GM23338 (cell line): ENCODE data around the gene COL1A2. TPM values are rescaled to one million over a fixed set of nuclear protein-coding genes. Genes with fewer than 3 reads are reported as not detected.

Experiments used
- ATAC-seq: fragments of 200-7000 bp; cut with Tn5 transposase; 3 replicates; pipeline ENCODE4 v1.9.1; 2020
- DNase-seq: peaks from one replicate; pipeline ENCODE4 v3.0.0-alpha.2; 2015; ENCODE audit warnings: low spot score
- H2AFZ ChIP-seq: fragments of 200-600 bp; sonication (generic); 2 replicates; pipeline ENCODE4 v1.8.0; 2016; ENCODE audit warnings: antibody characterized with exemption, mild to moderate bottlenecking, moderate library complexity
- H3F3A ChIP-seq: fragments of 200-600 bp; sonication (generic); replicated peaks from 2 replicates; pipeline ENCODE4 v1.8.0; 2017; ENCODE audit warnings: antibody characterized with exemption, mixed run types, low read depth
- H3K27ac ChIP-seq: fragments of 200-600 bp; sonication (generic); 2 replicates; pipeline ENCODE4 v1.6.1; 2016; ENCODE audit warnings: low read depth
- H3K27me3 ChIP-seq: fragments of 200-600 bp; sonication (generic); 2 replicates; pipeline ENCODE4 v1.8.0; 2016; ENCODE audit warnings: mild to moderate bottlenecking, mixed run types, moderate library complexity; ENCODE audit not compliant: insufficient read depth
- H3K36me3 ChIP-seq: fragments of 200-600 bp; sonication (generic); 2 replicates; pipeline ENCODE4 v1.8.0; 2016; ENCODE audit warnings: mild to moderate bottlenecking; ENCODE audit not compliant: insufficient read depth
- H3K4me1 ChIP-seq: fragments of 200-600 bp; sonication (generic); 2 replicates; pipeline ENCODE4 v1.8.0; 2016; ENCODE audit warnings: mild to moderate bottlenecking, moderate library complexity; ENCODE audit not compliant: insufficient read depth
- H3K4me2 ChIP-seq: fragments of 200-600 bp; sonication (generic); 2 replicates; pipeline ENCODE4 v1.7.1; 2017; ENCODE audit warnings: mixed run types
- H3K4me3 ChIP-seq: fragments of 200-600 bp; sonication (generic); 2 replicates; pipeline ENCODE4 v1.6.1; 2016; ENCODE audit warnings: mixed run types
- H3K79me2 ChIP-seq: fragments of 200-600 bp; sonication (generic); replicated peaks from 2 replicates; pipeline ENCODE4 v1.8.0; 2017; ENCODE audit warnings: mild to moderate bottlenecking; ENCODE audit not compliant: insufficient read depth
- H3K9me2 ChIP-seq: fragments of 200-600 bp; sonication (generic); 2 replicates; pipeline ENCODE4 v1.8.0; 2017; ENCODE audit not compliant: insufficient read depth
- H4K20me1 ChIP-seq: fragments of 200-600 bp; sonication (generic); replicated peaks from 2 replicates; pipeline ENCODE4 v1.8.0; 2017; ENCODE audit warnings: mild to moderate bottlenecking; ENCODE audit not compliant: insufficient read depth
- H3K27ac Mint-ChIP-seq: 2 replicates; pipeline ENCODE4 v1.8.0; 2020; ENCODE audit warnings: inconsistent platforms, mild to moderate bottlenecking, moderate library complexity, mixed read lengths
- H3K27me3 Mint-ChIP-seq: 3 replicates; pipeline ENCODE4 v1.8.0; 2022; ENCODE audit warnings: low read depth, mild to moderate bottlenecking, moderate library complexity, mixed read lengths, inconsistent platforms; ENCODE audit not compliant: insufficient read depth, poor library complexity
- H3K36me3 Mint-ChIP-seq: 3 replicates; pipeline ENCODE4 v1.8.0; 2021; ENCODE audit warnings: low read depth, mild to moderate bottlenecking, inconsistent platforms, moderate library complexity, mixed read lengths
- H3K4me1 Mint-ChIP-seq: 3 replicates; pipeline ENCODE4 v1.8.0; 2020; ENCODE audit warnings: mild to moderate bottlenecking, inconsistent platforms, mixed read lengths
- H3K4me3 Mint-ChIP-seq: 3 replicates; pipeline ENCODE4 v1.8.0; 2021; ENCODE audit warnings: moderate library complexity, mild to moderate bottlenecking, inconsistent platforms, mixed read lengths
- H3K9me3 Mint-ChIP-seq: 3 replicates; pipeline ENCODE4 v1.8.0; 2020; ENCODE audit warnings: moderate library complexity, mild to moderate bottlenecking, inconsistent platforms, mixed read lengths
- CREB1 ChIP-seq: fragments of 250-450 bp; sonication (Bioruptor Pico); IDR thresholded peaks from 2 replicates; pipeline ENCODE4 v1.5.0; 2020; ENCODE audit warnings: low read depth, mild to moderate bottlenecking, moderate library complexity
- CTCF ChIP-seq, 2 experiments: fragments of 200-600 bp in 1 of 2; sonication (generic) in 1 of 2; conservative IDR thresholded peaks; 2 replicates each; pipeline versions ENCODE4 v1.5.1 to v1.6.1; 2016 to 2017; ENCODE audit warnings: antibody characterized with exemption in 2 of 2, low read depth in 2 of 2, mild to moderate bottlenecking in 2 of 2, moderate library complexity in 1 of 2
- EZH2 ChIP-seq: fragments of 200-600 bp; sonication (generic); IDR thresholded peaks from one replicate; pipeline ENCODE4 v1.8.0; 2017; ENCODE audit warnings: antibody characterized with exemption, mild to moderate bottlenecking, low read depth; ENCODE audit not compliant: unreplicated experiment
- EZH2phosphoT487 ChIP-seq: fragments of 200-600 bp; sonication (generic); IDR thresholded peaks from one replicate; pipeline ENCODE4 v1.8.1; 2018; ENCODE audit warnings: antibody characterized with exemption; ENCODE audit not compliant: unreplicated experiment
- JUNB ChIP-seq: IDR thresholded peaks from one replicate; pipeline ENCODE4 v1.6.1; 2016; ENCODE audit warnings: antibody characterized with exemption; ENCODE audit not compliant: unreplicated experiment
- NANOG ChIP-seq: IDR thresholded peaks from 2 replicates; pipeline ENCODE4 v1.6.1; 2016; ENCODE audit warnings: antibody characterized with exemption, borderline replicate concordance
- POLR2AphosphoS5 ChIP-seq: IDR thresholded peaks from 2 replicates; pipeline ENCODE4 v1.6.1; 2016; ENCODE audit warnings: antibody characterized with exemption, low read depth
- STAT1 ChIP-seq: IDR thresholded peaks from one replicate; pipeline ENCODE4 v1.6.1; 2016; ENCODE audit warnings: antibody characterized with exemption; ENCODE audit not compliant: unreplicated experiment
- ZNF114 ChIP-seq: fragments of 250-450 bp; sonication (Bioruptor Pico); IDR thresholded peaks from 2 replicates; pipeline ENCODE4 v1.5.0; 2020; ENCODE audit warnings: mild to moderate bottlenecking, moderate library complexity
- ZNF331 ChIP-seq: fragments of 250-450 bp; sonication (Bioruptor Pico); IDR thresholded peaks from 2 replicates; pipeline ENCODE4 v1.5.0; 2020; ENCODE audit warnings: low read depth, mild to moderate bottlenecking, moderate library complexity
- polyA plus RNA-seq: library from polyadenylated mRNA; unstranded; fragments of >200 nt; fragmentation: Nextera tagmentation; extraction: Ambion mirVana; gene quantifications from 2 replicates; pipeline ENCODE4 v1.2.1, GENCODE V29; 2016
- total RNA-seq: library from RNA; depleted of rRNA; stranded (reverse); fragments of >200 nt; shearing (Covaris generic); gene quantifications from 2 replicates; pipeline ENCODE4 v1.2.3, GENCODE V29; 2014
- TF ChIP-seq, protein P1 (sequence below): fragments of 250-450 bp; sonication (Bioruptor Pico); IDR thresholded peaks from 2 replicates; pipeline ENCODE4 v1.5.0; 2020; ENCODE audit warnings: mild to moderate bottlenecking, moderate library complexity
- TF ChIP-seq, protein P2 (sequence below): IDR thresholded peaks from 2 replicates; pipeline ENCODE4 v1.6.1; 2016; ENCODE audit warnings: antibody characterized with exemption
- TF ChIP-seq, protein P3 (sequence below): IDR thresholded peaks from one replicate; pipeline ENCODE4 v1.6.1; 2018; ENCODE audit warnings: antibody characterized with exemption; ENCODE audit not compliant: unreplicated experiment

The COL1A2 gene
- total and polyA plus RNA-seq, 2 experiments from 2014 or later: 32.0 to 67.0 TPM

GRCh38 chr7:94393246-94394108, 1.2 kb upstream of the COL1A2 start:
- H3K27ac Mint-ChIP-seq: no peak overlapping the region
- 0 out of 2 replicates have a peak, but pooled peaks have one; percentile 25 for TF ChIP-seq CREB1 (CRISPR knock-in tag)
- no peak for TF ChIP-seq CTCF (conservative IDR thresholded peaks at IDR 0.05; ENCODE audit: low read depth in 2 of 2)
- no peak for TF ChIP-seq JUNB
- no peak for TF ChIP-seq ZNF114 (CRISPR knock-in tag)
- TF ChIP-seq, protein P1, sequence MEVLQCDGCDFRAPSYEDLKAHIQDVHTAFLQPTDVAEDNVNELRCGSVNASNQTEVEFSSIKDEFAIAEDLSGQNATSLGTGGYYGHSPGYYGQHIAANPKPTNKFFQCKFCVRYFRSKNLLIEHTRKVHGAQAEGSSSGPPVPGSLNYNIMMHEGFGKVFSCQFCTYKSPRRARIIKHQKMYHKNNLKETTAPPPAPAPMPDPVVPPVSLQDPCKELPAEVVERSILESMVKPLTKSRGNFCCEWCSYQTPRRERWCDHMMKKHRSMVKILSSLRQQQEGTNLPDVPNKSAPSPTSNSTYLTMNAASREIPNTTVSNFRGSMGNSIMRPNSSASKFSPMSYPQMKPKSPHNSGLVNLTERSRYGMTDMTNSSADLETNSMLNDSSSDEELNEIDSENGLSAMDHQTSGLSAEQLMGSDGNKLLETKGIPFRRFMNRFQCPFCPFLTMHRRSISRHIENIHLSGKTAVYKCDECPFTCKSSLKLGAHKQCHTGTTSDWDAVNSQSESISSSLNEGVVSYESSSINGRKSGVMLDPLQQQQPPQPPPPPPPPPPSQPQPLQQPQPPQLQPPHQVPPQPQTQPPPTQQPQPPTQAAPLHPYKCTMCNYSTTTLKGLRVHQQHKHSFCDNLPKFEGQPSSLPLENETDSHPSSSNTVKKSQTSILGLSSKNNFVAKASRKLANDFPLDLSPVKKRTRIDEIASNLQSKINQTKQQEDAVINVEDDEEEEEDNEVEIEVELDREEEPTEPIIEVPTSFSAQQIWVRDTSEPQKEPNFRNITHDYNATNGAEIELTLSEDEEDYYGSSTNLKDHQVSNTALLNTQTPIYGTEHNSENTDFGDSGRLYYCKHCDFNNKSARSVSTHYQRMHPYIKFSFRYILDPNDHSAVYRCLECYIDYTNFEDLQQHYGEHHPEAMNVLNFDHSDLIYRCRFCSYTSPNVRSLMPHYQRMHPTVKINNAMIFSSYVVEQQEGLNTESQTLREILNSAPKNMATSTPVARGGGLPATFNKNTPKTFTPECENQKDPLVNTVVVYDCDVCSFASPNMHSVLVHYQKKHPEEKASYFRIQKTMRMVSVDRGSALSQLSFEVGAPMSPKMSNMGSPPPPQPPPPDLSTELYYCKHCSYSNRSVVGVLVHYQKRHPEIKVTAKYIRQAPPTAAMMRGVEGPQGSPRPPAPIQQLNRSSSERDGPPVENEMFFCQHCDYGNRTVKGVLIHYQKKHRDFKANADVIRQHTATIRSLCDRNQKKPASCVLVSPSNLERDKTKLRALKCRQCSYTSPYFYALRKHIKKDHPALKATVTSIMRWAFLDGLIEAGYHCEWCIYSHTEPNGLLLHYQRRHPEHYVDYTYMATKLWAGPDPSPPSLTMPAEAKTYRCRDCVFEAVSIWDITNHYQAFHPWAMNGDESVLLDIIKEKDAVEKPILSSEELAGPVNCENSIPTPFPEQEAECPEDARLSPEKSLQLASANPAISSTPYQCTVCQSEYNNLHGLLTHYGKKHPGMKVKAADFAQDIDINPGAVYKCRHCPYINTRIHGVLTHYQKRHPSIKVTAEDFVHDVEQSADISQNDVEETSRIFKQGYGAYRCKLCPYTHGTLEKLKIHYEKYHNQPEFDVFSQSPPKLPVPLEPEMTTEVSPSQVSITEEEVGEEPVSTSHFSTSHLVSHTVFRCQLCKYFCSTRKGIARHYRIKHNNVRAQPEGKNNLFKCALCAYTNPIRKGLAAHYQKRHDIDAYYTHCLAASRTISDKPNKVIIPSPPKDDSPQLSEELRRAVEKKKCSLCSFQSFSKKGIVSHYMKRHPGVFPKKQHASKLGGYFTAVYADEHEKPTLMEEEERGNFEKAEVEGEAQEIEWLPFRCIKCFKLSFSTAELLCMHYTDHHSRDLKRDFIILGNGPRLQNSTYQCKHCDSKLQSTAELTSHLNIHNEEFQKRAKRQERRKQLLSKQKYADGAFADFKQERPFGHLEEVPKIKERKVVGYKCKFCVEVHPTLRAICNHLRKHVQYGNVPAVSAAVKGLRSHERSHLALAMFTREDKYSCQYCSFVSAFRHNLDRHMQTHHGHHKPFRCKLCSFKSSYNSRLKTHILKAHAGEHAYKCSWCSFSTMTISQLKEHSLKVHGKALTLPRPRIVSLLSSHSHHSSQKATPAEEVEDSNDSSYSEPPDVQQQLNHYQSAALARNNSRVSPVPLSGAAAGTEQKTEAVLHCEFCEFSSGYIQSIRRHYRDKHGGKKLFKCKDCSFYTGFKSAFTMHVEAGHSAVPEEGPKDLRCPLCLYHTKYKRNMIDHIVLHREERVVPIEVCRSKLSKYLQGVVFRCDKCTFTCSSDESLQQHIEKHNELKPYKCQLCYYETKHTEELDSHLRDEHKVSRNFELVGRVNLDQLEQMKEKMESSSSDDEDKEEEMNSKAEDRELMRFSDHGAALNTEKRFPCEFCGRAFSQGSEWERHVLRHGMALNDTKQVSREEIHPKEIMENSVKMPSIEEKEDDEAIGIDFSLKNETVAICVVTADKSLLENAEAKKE (CRISPR knock-in tag): no peak
- no peak for TF ChIP-seq EZH2
- TF ChIP-seq EZH2phosphoT487: no peak
- TF ChIP-seq POLR2AphosphoS5: peak; percentile 43; the same call in 1 of the 2 replicates
- TF ChIP-seq NANOG: no peak
- TF ChIP-seq, protein P2, sequence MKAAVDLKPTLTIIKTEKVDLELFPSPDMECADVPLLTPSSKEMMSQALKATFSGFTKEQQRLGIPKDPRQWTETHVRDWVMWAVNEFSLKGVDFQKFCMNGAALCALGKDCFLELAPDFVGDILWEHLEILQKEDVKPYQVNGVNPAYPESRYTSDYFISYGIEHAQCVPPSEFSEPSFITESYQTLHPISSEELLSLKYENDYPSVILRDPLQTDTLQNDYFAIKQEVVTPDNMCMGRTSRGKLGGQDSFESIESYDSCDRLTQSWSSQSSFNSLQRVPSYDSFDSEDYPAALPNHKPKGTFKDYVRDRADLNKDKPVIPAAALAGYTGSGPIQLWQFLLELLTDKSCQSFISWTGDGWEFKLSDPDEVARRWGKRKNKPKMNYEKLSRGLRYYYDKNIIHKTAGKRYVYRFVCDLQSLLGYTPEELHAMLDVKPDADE: no peak
- TF ChIP-seq STAT1: no peak
- TF ChIP-seq ZNF331 (CRISPR knock-in tag): no peak
- TF ChIP-seq, protein P3, sequence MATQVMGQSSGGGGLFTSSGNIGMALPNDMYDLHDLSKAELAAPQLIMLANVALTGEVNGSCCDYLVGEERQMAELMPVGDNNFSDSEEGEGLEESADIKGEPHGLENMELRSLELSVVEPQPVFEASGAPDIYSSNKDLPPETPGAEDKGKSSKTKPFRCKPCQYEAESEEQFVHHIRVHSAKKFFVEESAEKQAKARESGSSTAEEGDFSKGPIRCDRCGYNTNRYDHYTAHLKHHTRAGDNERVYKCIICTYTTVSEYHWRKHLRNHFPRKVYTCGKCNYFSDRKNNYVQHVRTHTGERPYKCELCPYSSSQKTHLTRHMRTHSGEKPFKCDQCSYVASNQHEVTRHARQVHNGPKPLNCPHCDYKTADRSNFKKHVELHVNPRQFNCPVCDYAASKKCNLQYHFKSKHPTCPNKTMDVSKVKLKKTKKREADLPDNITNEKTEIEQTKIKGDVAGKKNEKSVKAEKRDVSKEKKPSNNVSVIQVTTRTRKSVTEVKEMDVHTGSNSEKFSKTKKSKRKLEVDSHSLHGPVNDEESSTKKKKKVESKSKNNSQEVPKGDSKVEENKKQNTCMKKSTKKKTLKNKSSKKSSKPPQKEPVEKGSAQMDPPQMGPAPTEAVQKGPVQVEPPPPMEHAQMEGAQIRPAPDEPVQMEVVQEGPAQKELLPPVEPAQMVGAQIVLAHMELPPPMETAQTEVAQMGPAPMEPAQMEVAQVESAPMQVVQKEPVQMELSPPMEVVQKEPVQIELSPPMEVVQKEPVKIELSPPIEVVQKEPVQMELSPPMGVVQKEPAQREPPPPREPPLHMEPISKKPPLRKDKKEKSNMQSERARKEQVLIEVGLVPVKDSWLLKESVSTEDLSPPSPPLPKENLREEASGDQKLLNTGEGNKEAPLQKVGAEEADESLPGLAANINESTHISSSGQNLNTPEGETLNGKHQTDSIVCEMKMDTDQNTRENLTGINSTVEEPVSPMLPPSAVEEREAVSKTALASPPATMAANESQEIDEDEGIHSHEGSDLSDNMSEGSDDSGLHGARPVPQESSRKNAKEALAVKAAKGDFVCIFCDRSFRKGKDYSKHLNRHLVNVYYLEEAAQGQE: no peak
- peaks cover 45% of the 10 kb centered on the region for H3K4me1 Mint-ChIP-seq
- Histone ChIP-seq H3K4me2 (peak overlapping the region; percentile 86), H3K4me1 (peaks cover 23% of the 10 kb centered on the region), H4K20me1 (no peaks in the 10 kb centered on the region), H3K27me3 (peaks cover 4% of the 10 kb centered on the region; the same call in 1 of the 2 replicates), H3K4me3 (peak overlapping the region; percentile 80), H2AFZ (peak overlapping the region; percentile 80), H3K36me3 (no peaks in the 10 kb centered on the region), H3K27ac (no peak overlapping the region), H3K79me2 (no peaks in the 10 kb centered on the region), H3F3A (no peaks in the 10 kb centered on the region), H3K9me2 (no peaks in the 10 kb centered on the region)
- ATAC-seq: peak; percentile 11
- peaks cover 16% of the 10 kb centered on the region for H3K27me3 Mint-ChIP-seq
- H3K36me3 Mint-ChIP-seq: no peaks in the 10 kb centered on the region
- H3K9me3 Mint-ChIP-seq: no peaks in the 10 kb centered on the region
- DNase-seq: peak; percentile 65
- peak overlapping the region; percentile 88 for H3K4me3 Mint-ChIP-seq
